NCI-H1417 (cell line): ENCODE results near the gene AP1S3.
"Not testable (repeated sequence)": the region's sequence is repeated elsewhere in the genome, so short reads cannot be mapped to it uniquely, and the experiment has no call there.

Source experiments
- DNase-seq, 3 experiments: peaks; one replicate each; lab custom pipeline; 2025; lab: John Stamatoyannopoulos, UW

The AP1S3 gene

GRCh38 chr2:223837287-223838061 lies at the start of gene AP1S3:
Gene AP1S3, minus strand, starts transcription at chr2:223837582. Its CDS starts 132 bp downstream, at chr2:223837450.
- DNase-seq: peak; percentile 59 to 89 (median 88)

GRCh38 chr2:223887127-223887526 lies 49.7 kb upstream of the AP1S3 start:
- DNase-seq: no peak

- no peak for DNase-seq
These were observed 49.3 kb upstream of the AP1S3 start for GRCh38 chr2:223886726-223887125.

- DNase-seq: no peak
These were observed 47.0 kb upstream of the AP1S3 start for GRCh38 chr2:223884399-223884798.

GRCh38 chr2:223882715-223883114 lies 45.3 kb upstream of the AP1S3 start:
- DNase-seq: no peak

GRCh38 chr2:223880796-223881195 lies 43.4 kb upstream of the AP1S3 start:
- no peak for DNase-seq

GRCh38 chr2:223877721-223878410 lies 40.5 kb upstream of the AP1S3 start:
- DNase-seq: no peak

- no peak for DNase-seq
These were observed 36.3 kb upstream of the AP1S3 start for GRCh38 chr2:223873672-223874071.

- not testable (repeated sequence) for DNase-seq
These were observed 35.4 kb upstream of the AP1S3 start for GRCh38 chr2:223872772-223873171.

GRCh38 chr2:223871661-223872060 lies 34.3 kb upstream of the AP1S3 start:
- not testable (repeated sequence) for DNase-seq

GRCh38 chr2:223870840-223871611 lies 33.6 kb upstream of the AP1S3 start:
- DNase-seq: no peak

GRCh38 chr2:223868005-223868404 lies 30.6 kb upstream of the AP1S3 start:
- no peak for DNase-seq

GRCh38 chr2:223865907-223866508 lies 28.6 kb upstream of the AP1S3 start:
- DNase-seq: no peak

- DNase-seq: no peak
These were observed 27.7 kb upstream of the AP1S3 start for GRCh38 chr2:223865124-223865523.

- peak in 1 of 3 experiments; percentile 29 for DNase-seq
These were observed 26.1 kb upstream of the AP1S3 start for GRCh38 chr2:223863491-223863890.

- no peak for DNase-seq
These were observed 23.7 kb upstream of the AP1S3 start for GRCh38 chr2:223860809-223861738.

- no peak for DNase-seq
These were observed 21.7 kb upstream of the AP1S3 start for GRCh38 chr2:223859070-223859469.

- no peak for DNase-seq
These were observed 19.2 kb upstream of the AP1S3 start for GRCh38 chr2:223856584-223856983.

GRCh38 chr2:223856021-223856420 lies 18.6 kb upstream of the AP1S3 start:
- no peak for DNase-seq

- no peak for DNase-seq
These were observed 18.0 kb upstream of the AP1S3 start for GRCh38 chr2:223855426-223855825.

GRCh38 chr2:223854741-223855140 lies 17.4 kb upstream of the AP1S3 start:
- DNase-seq: no peak
